ENCODE results near the gene ROBO2.

ROBO2 gene

GRCh38 chr3:77436908-77437307, 397.0 kb downstream of the ROBO2 start:
- DNase-seq: no peak

DNA sequence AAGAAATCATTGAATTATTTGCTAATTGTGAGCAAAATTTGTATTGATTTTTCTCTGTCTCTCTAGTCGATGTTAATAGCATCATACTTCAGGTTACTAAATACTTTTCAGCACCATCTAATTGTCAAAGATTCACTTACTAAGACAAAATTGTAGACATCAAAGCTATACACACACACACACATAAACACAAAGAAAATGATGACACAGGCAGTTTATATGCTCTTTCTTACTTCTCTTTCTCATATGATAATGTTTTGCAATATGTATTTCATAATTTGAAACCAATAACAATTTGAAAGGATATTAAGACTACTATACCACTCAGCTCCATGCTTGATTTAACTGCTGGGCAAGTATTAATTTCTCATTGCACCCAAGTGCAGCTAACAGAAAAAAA, 406.2 kb downstream of the ROBO2 start:
- DNase-seq: no peak

DNA sequence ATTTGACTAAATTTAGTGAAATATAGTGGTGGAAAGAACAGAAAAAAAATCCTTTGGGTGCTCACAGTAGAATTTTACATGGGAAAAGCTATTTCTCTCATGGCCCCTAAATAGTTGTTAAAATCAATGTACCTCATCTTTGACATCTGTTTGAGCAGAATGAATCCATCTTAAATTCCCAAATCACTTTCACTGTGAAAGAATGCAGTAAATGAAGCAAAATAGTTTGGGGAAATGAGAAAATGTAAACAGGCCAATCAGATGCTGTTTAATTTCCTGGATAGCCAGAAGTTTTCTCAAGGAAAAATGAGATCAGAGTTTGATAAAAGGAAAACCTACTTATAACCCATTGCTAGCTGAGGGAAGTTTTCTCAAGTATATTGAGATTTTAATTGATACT, 406.9 kb downstream of the ROBO2 start:
- DNase-seq: no peak

DNA sequence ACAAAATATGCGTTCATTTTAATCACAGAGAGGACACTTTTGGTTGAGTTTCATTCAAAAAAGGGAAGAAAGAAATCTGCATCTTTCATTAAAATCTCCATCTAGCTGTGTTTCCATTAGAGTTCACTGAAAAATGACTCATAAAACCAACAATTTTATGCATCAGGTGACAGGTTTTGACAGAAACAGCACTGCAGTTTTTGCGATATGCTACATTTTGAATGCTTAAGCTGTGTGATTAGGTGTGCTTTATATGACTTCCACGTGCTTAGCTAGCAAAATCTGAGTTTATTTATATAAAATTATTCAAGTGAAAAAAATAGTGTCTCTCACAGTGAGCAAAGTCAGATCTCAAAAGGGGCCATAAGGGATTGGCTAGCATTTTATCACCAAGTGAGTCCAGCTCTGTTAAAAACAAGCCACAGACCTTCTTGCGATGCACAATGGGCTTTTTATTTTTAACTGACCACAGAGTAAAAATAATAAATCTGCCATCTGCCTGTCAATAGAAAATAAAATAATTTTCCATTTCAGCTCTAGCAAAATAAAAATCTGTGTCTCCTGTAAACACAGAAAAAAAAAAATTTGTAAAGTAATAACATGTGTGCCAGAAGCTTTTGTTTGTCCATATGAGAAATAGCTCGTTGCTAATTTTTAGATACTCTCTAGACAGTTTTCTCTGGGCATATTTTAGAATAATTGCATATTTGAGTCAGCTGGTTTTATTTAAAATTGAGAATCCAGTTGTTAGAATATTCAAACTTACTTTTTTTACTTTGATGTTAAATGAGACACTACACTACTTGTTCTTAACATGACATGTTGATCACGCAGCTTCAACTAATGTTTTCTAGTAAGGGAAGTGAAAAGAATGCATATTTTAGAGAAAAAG, 409.8 kb downstream of the ROBO2 start:
- no peak for DNase-seq

DNA sequence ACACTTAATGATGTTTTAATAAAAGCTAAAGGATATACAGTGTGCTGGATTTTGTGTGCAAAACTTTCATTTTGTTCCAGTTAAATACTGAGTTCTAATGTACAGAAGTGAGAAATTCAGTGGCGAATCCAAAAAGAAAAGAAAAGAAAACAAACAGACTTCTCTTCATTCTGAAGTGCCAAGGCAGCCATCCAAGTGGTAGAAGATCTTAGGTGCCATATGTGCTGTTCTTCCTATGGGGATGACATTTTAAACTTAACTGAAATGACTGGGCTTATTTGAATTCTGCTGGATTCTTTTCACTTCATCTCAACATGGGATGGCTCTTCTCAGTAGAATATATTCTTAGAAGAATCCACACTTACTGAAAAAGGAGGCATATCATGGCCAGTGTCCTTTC, 416.5 kb downstream of the ROBO2 start:
- no peak for DNase-seq

GRCh38 chr3:77456906-77457305, 417.0 kb downstream of the ROBO2 start:
- DNase-seq: no peak

DNA sequence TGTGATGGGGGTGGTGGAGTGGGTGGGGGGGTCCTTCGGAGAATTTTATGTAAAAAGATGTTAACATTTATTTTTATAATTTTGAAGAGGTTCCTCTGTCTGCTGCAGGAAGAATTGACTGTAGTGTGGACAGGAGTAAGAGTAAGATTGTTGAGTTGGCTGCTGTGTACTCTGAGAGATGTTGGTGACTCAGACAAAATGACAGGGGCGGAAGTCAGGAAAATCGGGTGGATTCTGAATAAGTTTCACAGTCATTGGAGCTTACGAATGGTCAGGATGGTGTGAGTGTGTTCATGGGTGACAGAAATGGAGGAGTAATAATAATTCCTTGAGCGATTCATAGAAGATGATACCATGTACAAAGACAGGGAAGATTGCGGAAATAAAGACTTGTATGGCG, 420.0 kb downstream of the ROBO2 start:
- no peak for DNase-seq

- no peak for DNase-seq
Observed at GRCh38 chr3:77460326-77460725, 420.4 kb downstream of the ROBO2 start.

DNA sequence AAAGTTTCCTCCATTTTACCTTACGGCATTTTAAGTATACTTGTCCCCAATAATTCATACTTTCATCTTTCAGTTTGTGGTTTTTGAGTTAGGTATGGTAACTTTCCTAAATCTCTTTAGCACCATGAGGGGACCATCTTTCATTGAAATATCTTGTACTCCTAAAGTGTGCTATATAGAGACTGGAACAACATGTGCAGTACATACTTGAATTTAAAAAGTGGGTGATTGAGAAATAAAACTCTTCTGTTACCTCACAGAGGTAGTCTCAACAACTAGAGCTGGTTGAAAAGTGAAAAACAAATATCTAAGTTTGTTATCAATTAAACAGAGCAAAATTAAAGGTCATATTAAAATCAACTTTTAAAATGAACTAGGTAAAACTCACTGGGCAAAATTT, 423.1 kb downstream of the ROBO2 start:
- DNase-seq: no peak

DNA sequence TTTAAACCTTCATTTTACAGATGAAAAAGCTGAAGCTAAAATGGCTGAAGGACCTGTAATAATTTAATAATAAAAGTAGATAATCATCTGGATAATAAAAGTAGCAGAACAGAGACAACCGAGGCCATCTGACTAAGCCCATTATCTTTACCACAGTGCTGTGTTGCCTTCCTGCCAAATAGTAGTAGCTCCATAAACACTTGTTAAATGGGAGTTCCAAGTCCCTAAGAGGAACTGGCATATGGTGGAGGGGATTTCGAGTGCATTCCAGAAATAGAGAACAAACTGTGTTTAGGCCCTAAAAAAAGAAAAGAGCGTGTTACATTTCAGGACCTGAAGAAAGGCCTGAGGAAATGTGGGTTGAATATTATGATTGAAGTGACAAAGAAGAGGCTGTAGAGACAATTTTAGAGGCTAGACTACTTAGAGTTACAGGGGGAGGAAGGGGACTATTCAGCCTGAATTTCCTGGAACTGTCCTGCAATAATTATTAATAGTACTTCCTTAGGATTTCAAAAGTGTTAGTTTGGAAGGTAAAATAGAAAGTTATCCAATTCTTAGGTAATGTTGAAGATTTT, 424.3 kb downstream of the ROBO2 start:
- DNase-seq: no peak

DNA sequence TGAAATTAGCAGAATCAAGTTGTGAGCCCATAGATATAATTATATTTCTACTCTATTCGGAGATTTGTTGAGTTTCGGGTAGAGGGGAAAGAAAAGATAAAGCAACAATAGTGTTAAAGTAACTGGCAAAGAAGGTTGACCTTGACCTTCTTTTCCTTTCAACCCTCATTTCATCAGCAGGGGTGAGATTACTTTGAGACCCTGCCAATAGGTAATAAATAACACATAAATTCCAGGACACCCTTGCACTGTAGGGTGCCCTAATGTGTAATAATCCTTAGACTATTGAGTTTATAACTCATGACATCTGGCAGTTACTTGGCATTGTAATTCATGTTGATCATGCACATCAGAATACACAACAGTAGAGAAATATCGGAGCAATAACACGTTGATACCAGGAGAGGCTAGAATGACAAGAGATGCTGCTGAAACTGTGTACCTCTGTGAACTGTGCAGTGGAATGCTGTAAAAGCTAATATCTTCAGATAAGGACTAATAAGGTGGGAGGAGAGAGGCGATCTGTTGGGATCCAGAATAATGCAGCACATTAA, 426.7 kb downstream of the ROBO2 start:
- DNase-seq: no peak

GRCh38 chr3:77467702-77468625, 428.1 kb downstream of the ROBO2 start:
- DNase-seq: no peak

DNA sequence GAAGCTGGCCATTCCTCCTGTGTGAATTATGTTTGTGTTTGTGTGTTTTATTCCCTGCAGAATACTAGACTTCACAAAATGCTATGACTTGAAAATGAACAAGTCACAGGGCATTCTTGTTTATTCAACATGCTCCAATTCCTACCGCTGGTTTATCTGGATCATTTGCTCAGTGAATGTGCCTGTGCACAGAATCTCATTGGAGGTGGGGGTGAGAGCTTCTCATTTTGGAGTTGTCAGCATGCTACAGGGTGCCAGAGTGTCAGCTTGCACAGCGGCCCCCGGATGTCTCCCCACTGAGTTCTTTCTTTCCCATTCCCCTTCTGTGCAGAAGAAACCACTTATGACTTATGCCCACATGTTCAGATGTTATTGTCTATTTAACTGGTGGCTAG, 428.7 kb downstream of the ROBO2 start:
- no peak for DNase-seq

- DNase-seq: no peak
Observed at GRCh38 chr3:77475507-77475906, 435.6 kb downstream of the ROBO2 start.

DNA sequence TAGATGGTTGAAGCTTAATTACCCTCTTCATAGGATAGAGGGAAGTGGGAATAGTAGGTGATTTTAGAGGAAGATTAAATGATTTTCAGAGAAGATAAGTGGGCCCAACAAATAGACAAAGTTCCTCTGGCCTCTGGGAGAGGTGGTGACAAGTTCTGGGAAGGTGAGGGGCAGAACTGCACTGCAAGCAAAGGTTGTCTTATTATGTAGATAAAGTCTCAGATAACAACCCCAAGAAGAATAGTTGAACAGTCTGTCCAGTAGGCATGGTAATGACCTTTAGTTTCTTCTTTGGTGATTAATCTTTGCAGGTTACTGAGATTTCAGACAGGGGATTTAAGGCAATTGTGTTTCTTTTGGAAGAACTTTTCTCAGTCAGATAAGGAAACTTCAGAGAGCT, 439.1 kb downstream of the ROBO2 start:
- DNase-seq: no peak

GRCh38 chr3:77489216-77489615, 449.3 kb downstream of the ROBO2 start:
- DNase-seq: no peak

GRCh38 chr3:77491961-77492360, 452.1 kb downstream of the ROBO2 start:
- DNase-seq: no peak

DNA sequence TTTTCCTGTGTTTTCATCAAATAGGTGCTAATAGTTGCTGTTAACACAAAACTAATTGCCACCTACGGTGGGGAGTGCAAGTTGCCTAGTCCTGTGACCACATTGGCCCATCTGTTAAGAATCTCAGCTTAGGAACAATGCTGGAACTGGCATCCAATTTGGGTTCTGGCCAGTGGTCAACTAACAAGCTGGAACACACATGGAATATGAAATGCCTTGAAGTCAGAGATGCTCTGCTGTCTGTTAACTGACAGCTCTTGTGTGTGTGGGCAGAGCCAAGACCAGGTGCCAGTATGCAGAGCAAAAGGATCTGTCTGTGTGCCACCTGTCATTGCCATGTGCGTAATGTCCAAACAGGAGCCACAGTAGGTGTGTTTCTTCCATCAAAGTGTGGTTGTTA, 460.8 kb downstream of the ROBO2 start:
- no peak for DNase-seq

GRCh38 chr3:77506384-77506783, 466.5 kb downstream of the ROBO2 start:
- DNase-seq: no peak

GRCh38 chr3:77513542-77513941, 473.6 kb downstream of the ROBO2 start:
- no peak for DNase-seq

GRCh38 chr3:77514766-77515165, 474.9 kb downstream of the ROBO2 start:
- DNase-seq: no peak

DNA sequence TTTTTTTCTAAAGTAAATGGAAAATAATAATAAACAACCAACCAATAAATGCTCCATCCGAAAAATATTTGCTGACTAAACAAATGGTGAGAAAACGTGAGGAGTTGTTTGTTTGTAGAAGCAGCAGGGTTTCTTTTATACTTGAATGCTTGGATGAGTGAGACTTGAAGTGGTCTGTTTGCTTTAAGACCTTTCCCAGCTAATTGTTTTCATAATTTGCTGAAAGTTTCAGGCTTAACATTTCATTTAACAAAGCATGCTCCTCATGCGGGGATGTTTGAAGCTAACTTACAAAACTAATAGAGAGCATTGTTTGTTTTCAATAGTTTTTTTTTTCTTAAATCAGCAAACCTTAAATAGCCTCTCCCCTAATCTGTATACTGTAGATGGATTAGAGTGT, 484.6 kb downstream of the ROBO2 start:
- DNase-seq: no peak

- DNase-seq: no peak
Observed at GRCh38 chr3:77524946-77525682, 485.2 kb downstream of the ROBO2 start.

All from activated T-cell treated with anti-CD3 and anti-CD28 coated beads for 4 hours (primary cell).